ENCODE measurements around the gene SNRNP27.

- TF ChIP-seq POLR2A (IDR thresholded peaks at IDR 0.05) (no peak), CTCF (IDR thresholded peaks at IDR 0.05) (no peak)
Measured at GRCh38 chr2:69950241-69950640, 56.5 kb downstream of the SNRNP27 start.
